ENCODE measurements around the gene RNF40.

Gene RNF40

DNA sequence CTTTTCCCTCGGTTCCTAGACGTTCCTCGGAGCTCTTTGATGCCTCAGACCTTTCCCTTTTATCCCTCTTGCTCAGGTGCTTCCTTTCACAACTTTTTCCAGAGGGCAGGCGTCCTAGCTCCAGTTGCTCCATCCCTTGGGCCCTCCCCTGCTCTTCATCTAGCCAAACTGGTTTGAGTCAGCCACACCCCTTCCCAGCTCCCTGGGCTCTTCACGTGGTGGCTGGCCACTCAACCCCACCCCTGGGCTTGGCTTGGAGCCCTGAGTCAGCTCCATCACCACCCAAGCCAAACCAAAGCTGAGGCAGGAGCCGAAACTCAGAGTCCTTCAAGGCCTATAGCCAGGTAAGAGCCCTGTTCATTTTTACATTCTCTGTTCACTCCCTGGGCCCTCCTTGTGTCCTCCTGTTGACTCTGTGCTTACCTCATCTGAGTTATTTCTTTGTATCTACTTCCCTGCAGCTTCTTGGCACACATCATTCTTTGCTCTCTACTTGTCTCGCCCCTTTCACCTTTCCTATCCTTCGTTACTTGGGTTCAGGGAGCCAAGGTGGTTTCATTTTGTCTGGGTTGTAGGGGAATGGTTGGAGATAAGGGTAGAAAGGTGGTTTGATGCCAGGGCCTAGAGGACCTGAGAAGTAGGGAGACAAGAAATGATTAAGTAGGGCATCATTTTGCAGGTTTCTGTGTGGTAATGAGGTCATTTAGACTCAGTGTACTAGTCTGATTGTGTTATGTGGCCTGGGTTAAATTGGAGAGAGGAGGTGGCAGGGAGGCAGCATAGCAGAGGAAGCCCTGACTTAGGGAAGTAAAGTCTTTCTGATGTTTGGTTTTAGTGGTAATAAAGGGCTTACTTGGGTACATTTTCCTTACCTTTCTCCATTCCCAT, 21.5 kb upstream of the RNF40 start:
- no peak for DNase-seq (ENCODE audit: low read depth)

- no peak for DNase-seq (ENCODE audit: low read depth)
These were observed 20.6 kb upstream of the RNF40 start for GRCh38 chr16:30741461-30741914.

- DNase-seq (ENCODE audit: low read depth) = no peak
These were observed 18.4 kb upstream of the RNF40 start for GRCh38 chr16:30743716-30744115.

- DNase-seq (ENCODE audit: low read depth) = no peak
These were observed 17.9 kb upstream of the RNF40 start for GRCh38 chr16:30744183-30744582.

DNA sequence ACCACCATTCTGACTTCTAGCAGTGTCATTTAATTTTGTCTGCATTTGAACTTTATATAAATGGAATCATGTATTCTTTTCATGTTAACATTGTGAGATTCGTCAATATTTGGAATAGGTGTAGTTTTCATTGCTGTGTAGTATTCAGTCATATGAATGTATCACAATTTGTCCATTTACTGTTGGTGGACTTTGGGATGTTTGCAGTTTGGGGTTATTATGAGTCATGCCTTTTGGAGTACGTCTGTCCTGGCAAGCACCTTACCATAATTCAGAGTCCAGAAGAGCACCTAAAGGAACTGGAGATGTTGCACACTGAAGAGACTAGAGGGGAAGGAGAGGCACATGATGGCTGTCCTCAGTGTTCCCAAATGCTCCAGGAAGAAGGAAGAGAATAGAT, 17.0 kb upstream of the RNF40 start:
- DNase-seq (ENCODE audit: low read depth) = no peak

DNA sequence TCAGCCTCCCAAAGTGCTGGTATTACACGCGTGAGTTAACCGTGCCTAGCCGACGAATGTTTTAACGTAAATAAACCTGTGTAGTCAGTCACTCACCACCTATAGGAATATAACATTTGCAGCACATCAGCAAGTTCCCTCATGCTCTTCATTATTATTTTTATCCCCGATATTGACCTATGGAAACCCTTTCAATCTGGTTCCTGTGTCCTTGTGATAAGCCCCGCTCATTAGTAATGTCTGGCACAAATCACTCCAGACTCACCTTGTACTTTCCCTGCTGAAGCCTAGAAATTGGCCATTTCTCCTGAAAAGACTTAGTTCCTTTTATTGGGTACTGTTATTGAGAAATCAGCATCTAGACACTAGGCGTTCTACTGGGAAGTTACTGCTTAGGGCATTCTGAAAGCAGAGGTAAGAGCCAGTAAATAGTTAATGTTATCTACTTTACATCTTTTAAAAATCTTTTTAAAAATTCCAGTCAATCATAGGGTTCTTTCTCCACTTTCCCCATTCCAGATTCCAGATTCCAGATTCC, 15.4 kb upstream of the RNF40 start:
- no peak for DNase-seq (ENCODE audit: low read depth)

GRCh38 chr16:30747331-30747730, 14.8 kb upstream of the RNF40 start:
- no peak for DNase-seq (ENCODE audit: low read depth)

GRCh38 chr16:30747799-30748633, 14.1 kb upstream of the RNF40 start, which contains the start of gene PHKG2:
Gene PHKG2, plus strand, starts transcription at chr16:30748425. Its CDS starts 396 bp downstream, at chr16:30748821.
- DNase-seq (ENCODE audit: low read depth) = peak; percentile 83

- no peak for DNase-seq (ENCODE audit: low read depth)
These were observed 13.3 kb upstream of the RNF40 start for GRCh38 chr16:30748634-30749445.

DNA sequence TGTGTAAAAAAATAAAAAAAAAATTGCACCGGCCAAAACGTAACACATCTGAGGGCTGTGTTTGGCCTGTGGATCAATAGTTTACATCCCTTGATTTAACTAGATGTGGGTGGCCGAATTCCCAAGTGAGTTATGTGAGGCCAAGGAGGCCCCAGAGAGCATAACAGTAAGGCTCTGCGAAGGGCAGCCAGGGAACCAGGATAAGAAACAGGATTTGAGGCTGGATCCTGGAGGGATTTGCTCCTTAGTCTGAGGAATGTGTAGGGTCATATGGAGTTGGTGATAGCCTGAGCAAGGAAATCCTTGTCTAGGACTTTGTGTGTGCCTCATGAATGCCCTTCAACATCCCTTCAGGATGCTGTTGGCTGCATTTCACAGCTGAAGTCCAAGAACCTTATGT, 11.9 kb upstream of the RNF40 start:
- DNase-seq (ENCODE audit: low read depth) = no peak

- no peak for DNase-seq (ENCODE audit: low read depth)
These were observed 11.2 kb upstream of the RNF40 start for GRCh38 chr16:30750876-30751465.

- no peak for DNase-seq (ENCODE audit: low read depth)
These were observed 8.5 kb upstream of the RNF40 start for GRCh38 chr16:30753596-30753995.

DNA sequence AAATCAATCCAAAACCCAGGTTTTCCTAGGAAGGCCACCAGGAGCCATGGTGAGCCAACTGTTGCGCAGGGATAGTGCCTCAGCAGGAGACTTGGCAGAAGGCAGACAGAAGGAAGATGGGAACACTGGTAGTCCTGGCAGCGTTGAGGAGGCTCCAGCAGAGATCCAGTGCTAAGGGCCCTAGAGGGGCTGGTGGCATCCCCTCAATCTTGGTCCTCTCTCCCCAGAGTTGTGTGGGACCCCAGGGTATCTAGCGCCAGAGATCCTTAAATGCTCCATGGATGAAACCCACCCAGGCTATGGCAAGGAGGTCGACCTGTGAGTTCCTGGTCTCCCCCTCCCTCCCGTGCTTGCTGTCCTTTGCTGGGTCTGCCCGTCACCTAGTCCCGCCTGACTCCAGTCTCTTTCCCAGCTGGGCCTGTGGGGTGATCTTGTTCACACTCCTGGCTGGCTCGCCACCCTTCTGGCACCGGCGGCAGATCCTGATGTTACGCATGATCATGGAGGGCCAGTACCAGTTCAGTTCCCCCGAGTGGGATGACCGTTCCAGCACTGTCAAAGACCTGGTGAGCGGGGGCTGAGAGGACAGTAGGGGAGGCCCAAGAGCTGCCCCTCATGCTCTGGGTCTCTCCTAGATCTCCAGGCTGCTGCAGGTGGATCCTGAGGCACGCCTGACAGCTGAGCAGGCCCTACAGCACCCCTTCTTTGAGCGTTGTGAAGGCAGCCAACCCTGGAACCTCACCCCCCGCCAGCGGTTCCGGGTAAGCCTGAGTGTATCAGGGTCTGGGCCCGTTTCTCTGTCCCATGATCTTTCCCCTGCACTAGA, 6.0 kb upstream of the RNF40 start:
- DNase-seq (ENCODE audit: low read depth) = no peak

GRCh38 chr16:30756781-30757100, 5.4 kb upstream of the RNF40 start:
- DNase-seq (ENCODE audit: low read depth) = no peak

DNA sequence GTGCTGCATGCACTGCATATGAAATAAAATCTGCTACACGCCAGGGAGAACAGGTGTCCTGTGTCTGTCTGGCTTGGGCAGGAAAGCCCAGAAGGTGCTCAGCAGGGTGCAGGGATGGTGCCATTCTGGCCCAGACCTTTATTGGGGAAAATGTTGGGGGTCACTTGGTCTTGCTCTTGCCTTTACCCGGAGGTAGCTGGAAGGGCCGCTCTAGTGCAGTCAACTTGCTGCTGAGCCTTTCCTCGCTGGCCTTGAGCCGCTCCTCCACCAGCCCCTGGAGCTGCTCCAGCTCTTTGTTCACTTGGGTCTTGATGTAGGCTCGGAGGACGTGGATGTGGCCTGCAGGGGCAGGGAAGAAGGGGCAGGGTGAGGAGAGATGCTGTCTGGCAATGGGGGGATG, 4.8 kb upstream of the RNF40 start:
- DNase-seq (ENCODE audit: low read depth) = no peak

DNA sequence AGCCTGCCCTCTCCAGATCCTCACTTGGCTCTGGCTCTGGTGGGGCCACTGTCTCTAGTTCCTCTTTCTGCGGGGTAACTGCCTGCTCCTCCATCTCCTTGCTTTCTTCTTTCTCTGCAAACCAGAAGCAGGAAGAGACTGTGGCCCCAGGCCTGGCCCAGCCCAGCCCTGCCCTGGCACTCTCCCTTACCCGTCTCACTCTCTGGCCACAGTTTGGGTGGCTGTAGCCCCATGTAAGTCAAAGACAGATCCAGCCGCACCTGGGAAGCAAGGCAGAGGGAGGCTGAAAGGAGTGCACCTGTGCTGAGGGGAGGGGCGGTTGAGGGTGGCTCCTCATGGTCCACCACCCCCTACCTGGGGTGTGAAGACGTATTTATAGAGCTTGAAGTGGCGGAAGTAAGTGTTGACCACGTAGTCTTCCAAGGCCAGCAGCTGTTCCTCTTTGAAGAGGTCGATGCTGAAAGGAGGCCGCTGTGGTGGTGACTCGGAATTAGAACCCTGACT, 3.1 kb upstream of the RNF40 start:
- DNase-seq (ENCODE audit: low read depth) = no peak

DNA sequence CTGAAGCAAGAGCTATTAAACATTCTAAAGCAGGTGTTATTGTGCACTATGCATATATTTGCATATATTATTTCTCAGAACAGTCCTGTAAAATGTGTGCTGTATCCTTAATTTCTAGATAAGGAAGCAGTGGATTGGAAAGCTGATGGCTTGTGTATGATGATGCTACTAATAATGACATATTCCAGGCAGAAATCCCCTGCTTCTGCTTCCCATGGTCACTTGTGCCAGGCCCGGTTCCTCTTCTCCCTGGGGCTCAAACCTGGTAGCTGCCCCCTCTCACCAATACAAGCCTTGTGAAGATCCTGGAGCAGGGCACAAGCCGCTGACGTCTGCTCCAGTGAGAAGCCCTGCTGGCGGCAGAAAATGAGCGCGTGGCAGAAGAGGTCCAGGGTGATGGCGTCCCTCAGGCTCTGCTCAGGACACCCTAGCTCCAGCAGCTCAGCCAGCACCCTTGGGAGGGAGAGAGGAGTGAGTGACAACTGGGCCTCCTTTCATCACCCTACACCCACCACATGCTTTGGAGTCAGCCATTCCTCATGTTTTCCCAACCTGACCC, 2.0 kb upstream of the RNF40 start:
- DNase-seq (ENCODE audit: low read depth) = no peak

DNA sequence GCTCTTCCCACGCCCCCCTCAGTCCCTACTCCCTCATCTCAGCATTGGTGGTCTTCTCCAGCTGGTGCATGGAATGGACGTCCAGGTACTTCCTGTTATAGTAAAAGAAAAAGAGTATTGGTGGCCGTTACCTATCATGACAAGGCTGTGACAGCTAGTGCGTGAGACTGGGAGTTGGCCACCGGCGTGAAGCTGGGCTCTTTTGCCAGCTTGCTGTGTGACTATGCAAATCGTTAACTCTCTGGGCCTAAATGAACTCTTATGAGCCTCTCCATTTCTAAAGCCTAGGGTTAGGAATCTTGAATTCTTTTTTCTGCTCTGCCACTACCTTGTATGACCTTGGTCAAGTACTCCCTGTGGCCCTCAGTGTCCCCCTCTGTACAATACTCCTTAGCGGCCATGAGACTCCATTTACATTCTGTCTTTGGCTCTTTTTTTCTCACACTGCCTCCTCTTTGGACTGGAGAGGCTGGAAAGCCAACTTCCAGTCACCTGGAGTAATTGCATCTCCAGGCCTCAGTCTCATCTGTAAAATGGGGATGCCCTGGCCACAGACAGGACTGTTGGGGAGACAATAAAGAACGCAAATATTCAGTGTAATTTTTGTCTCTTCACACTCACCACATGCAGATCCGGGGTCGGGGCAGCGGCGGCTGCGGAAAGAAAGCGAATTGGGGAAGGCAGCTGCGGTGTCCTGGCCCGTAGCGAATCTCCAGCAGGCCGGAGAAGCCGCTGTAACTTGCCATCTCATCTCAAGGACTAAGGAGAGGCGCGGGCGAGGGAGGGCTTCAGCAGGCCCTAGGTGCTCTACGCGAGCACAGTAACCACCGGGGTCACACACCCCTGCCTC, 1.3 kb upstream of the RNF40 start:
- no peak for DNase-seq (ENCODE audit: low read depth)

DNA sequence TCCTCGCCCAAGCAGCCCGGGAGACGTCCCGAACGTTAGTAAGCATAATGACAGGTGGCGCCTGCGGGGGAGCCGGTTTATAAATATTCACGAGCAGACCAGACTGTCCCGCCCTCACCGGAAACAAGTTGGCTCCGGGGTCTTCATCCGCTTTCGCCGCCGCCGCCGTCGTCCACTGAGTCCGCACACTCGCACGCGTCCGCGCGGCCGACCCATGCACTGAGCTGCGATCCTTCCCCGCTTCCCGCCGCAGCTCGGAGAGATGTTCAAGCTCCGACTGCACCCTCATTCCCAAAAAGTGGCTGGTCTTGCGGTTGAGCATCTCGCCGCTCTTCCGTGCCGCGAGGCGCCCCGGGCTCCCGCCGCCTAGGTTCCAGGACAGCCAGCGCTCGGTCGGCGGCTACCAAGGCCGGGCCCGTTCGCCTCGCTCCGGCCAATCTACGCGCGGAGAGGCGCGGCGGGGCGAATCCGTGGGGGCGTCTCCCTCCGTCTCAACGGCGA, 645 bp upstream of the RNF40 start:
- DNase-seq (ENCODE audit: low read depth) = peak; percentile 25
